MCF 10A (cell line): Measurements from ENCODE around the gene ZDHHC18. TPM values are rescaled to one million over a fixed set of nuclear protein-coding genes. Genes with fewer than 3 reads are reported as not detected.

Source experiments
- BruUV-seq: library from RNA; stranded (reverse); fragments of 400-500 nt; replicated peaks from 2 replicates; lab custom pipeline; 2021; lab: Mats Ljungman, UMichigan
- CTCF ChIA-PET: fragments of 300-600 bp; sonication (Branson Sonifier 250); formaldehyde crosslinking; extraction: SDS; loops from one replicate; lab custom pipeline; 2021; ENCODE audit warnings: antibody characterized with exemption, inconsistent platforms; lab: Yijun Ruan, JAX
- POLR2A ChIA-PET: fragments of 300-600, 350-650 bp; sonication (Branson Sonifier 250); formaldehyde crosslinking; extraction: SDS; loops from one replicate; lab custom pipeline; 2020; ENCODE audit warnings: antibody characterized with exemption, inconsistent platforms; lab: Yijun Ruan, JAX
- DNase-seq: peaks from one replicate; pipeline ENCODE4 v3.0.0-alpha.2; 2018; ENCODE audit not compliant: unreplicated experiment
- H3K27ac Mint-ChIP-seq: one replicate; pipeline ENCODE4 v1.8.0; 2022; ENCODE audit warnings: mild to moderate bottlenecking, low read depth, mixed read lengths; ENCODE audit not compliant: unreplicated experiment
- H3K27me3 Mint-ChIP-seq: one replicate; pipeline ENCODE4 v1.8.0; 2022; ENCODE audit warnings: mixed read lengths; ENCODE audit not compliant: insufficient read depth, unreplicated experiment
- H3K36me3 Mint-ChIP-seq: one replicate; pipeline ENCODE4 v1.8.0; 2022; ENCODE audit warnings: mild to moderate bottlenecking, moderate library complexity, mixed read lengths; ENCODE audit not compliant: insufficient read depth, unreplicated experiment
- H3K4me1 Mint-ChIP-seq: one replicate; pipeline ENCODE4 v1.8.0; 2022; ENCODE audit warnings: mixed read lengths; ENCODE audit not compliant: insufficient read depth, unreplicated experiment
- H3K4me3 Mint-ChIP-seq: one replicate; pipeline ENCODE4 v1.8.0; 2022; ENCODE audit warnings: mild to moderate bottlenecking, moderate library complexity, mixed read lengths; ENCODE audit not compliant: unreplicated experiment
- H3K9me3 Mint-ChIP-seq: one replicate; pipeline ENCODE4 v1.8.0; 2022; ENCODE audit warnings: mixed read lengths; ENCODE audit not compliant: unreplicated experiment
- CTCF ChIP-seq: fragments of 200-600 bp; IDR thresholded peaks from one replicate; pipeline ENCODE4 v1.8.0; 2022; ENCODE audit warnings: antibody characterized with exemption, mild to moderate bottlenecking; ENCODE audit not compliant: unreplicated experiment
- intact Hi-C: fragments of 100-400 bp; cut with micrococcal nuclease; formaldehyde crosslinking; loops from 2 replicates; pipeline ENCODE4 v1.14.1; 2022
- total RNA-seq: library from RNA; stranded (reverse); gene quantifications from 2 replicates; pipeline ENCODE4 v1.2.3, GENCODE V29; 2022

ZDHHC18 gene
- total RNA-seq, 1 experiment from 2014 or later = 14.0 TPM

GRCh38 chr1:26858160-26858559 lies 31.7 kb downstream of the ZDHHC18 start:
- intact Hi-C loops = no loop called here
- Mint-ChIP-seq H3K27ac (peak overlapping the region; percentile 81), H3K4me3 (no peak overlapping the region), H3K27me3 (no peaks in the 10 kb centered on the region), H3K9me3 (no peaks in the 10 kb centered on the region), H3K36me3 (peaks cover 9% of the 10 kb centered on the region), H3K4me1 (peaks cover 38% of the 10 kb centered on the region)
- DNase-seq = peak; percentile 54
- TF ChIP-seq CTCF = no peak
- no TSS peak for BruUV-seq
- CTCF ChIA-PET = interaction anchor here (0.6 to 3.4 kb wide), 14 partner anchors 9 to 181 kb away, joined by 3 to 23 read pairs (median 5); no protein-coding TSS in a partner anchor
- POLR2A ChIA-PET = interaction anchor here (0.7 to 9.7 kb wide), 15 partner anchors 7 to 154 kb away, joined by 3 to 131 read pairs (median 5); partner anchors contain the start of genes GPATCH3, GPN2, NUDC and SFN

GRCh38 chr1:26858891-26859640 lies 32.6 kb downstream of the ZDHHC18 start:
- H3K27me3 Mint-ChIP-seq = no peaks in the 10 kb centered on the region
- H3K4me3 Mint-ChIP-seq = peak overlapping the region; percentile 40
- peak; percentile 94 for DNase-seq
- CTCF ChIA-PET = interaction anchor here (0.6 to 3.4 kb wide), 13 partner anchors 8 to 182 kb away, joined by 3 to 23 read pairs (median 5); no protein-coding TSS in a partner anchor
- no peak for TF ChIP-seq CTCF
- H3K4me1 Mint-ChIP-seq = peaks cover 41% of the 10 kb centered on the region
- H3K9me3 Mint-ChIP-seq = no peaks in the 10 kb centered on the region
- POLR2A ChIA-PET = interaction anchor here (0.7 to 9.7 kb wide), 19 partner anchors 8 to 165 kb away, joined by 3 to 131 read pairs (median 4); partner anchors contain the start of genes ARID1A, GPATCH3, GPN2 and NUDC
- BruUV-seq = no TSS peak
- intact Hi-C loops = no loop called here
- H3K27ac Mint-ChIP-seq = peak overlapping the region; percentile 81
- peaks cover 10% of the 10 kb centered on the region for H3K36me3 Mint-ChIP-seq

GRCh38 chr1:26861286-26861701 lies 34.8 kb downstream of the ZDHHC18 start:
- no peaks in the 10 kb centered on the region for H3K27me3 Mint-ChIP-seq
- peak; percentile 91 for DNase-seq
- H3K27ac Mint-ChIP-seq = peak overlapping the region; percentile 94
- H3K36me3 Mint-ChIP-seq = peaks cover 10% of the 10 kb centered on the region
- peak overlapping the region; percentile 97 for H3K4me3 Mint-ChIP-seq
- intact Hi-C loops = no loop called here
- POLR2A ChIA-PET = interaction anchor here (0.6 to 9.7 kb wide), 15 partner anchors 12 to 582 kb away, joined by 3 to 131 read pairs (median 4); partner anchors contain the start of genes GPATCH3, GPN2 and TRNP1
- peaks cover 34% of the 10 kb centered on the region for H3K4me1 Mint-ChIP-seq
- CTCF ChIA-PET = interaction anchor here (0.5 to 3.5 kb wide), 10 partner anchors 10 to 690 kb away, joined by 3 to 28 read pairs (median 4); partner anchors contain the start of gene ZNF593OS
- peak; percentile 14 for TF ChIP-seq CTCF
- H3K9me3 Mint-ChIP-seq = no peaks in the 10 kb centered on the region
- no TSS peak for BruUV-seq

GRCh38 chr1:26861889-26862378 lies 35.4 kb downstream of the ZDHHC18 start:
- DNase-seq = peak; percentile 79
- ChIA-PET POLR2A (interaction anchor here (0.6 to 9.7 kb wide), 20 partner anchors 6 to 582 kb away, joined by 3 to 131 read pairs (median 4); partner anchors contain the start of genes GPATCH3, GPN2 and TRNP1), CTCF (interaction anchor here (0.6 to 3.5 kb wide), 11 partner anchors 10 to 260 kb away, joined by 3 to 28 read pairs (median 5); no protein-coding TSS in a partner anchor)
- Mint-ChIP-seq H3K4me1 (peaks cover 34% of the 10 kb centered on the region), H3K4me3 (peak overlapping the region; percentile 97), H3K27me3 (no peaks in the 10 kb centered on the region), H3K27ac (peak overlapping the region; percentile 94), H3K36me3 (peaks cover 10% of the 10 kb centered on the region), H3K9me3 (no peaks in the 10 kb centered on the region)
- no TSS peak for BruUV-seq
- intact Hi-C loops = no loop called here
- TF ChIP-seq CTCF = no peak
